GM19023 (cell line): ENCODE results near the gene NISCH.

Experiments
- ATAC-seq: cut with Tn5 transposase; IDR thresholded peaks from one replicate; pipeline ENCODE4 v1.9.1; 2021; ENCODE audit warnings: mild to moderate bottlenecking, moderate library complexity; ENCODE audit not compliant: unreplicated experiment

The NISCH gene

DNA sequence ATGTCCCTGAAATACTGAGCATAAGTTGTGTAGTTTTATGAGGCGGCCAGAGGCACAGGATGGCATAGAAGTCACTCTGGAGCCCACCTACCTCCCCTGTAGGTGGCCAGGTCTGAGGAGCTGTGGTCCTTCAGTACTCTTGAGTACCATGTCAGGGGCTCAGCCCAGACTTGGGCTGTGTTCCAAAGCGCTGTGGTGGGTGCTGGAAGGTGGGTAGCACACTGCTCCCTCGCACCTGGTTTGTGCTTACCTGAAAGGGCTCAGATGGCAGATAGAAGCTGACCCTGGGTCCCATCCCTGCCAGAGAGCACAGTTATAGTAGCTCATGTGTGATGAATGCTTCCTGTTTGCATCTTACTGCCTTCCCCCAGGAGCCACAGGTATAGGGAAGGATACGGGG lies 15.5 kb downstream of the NISCH start:
- no peak for ATAC-seq

DNA sequence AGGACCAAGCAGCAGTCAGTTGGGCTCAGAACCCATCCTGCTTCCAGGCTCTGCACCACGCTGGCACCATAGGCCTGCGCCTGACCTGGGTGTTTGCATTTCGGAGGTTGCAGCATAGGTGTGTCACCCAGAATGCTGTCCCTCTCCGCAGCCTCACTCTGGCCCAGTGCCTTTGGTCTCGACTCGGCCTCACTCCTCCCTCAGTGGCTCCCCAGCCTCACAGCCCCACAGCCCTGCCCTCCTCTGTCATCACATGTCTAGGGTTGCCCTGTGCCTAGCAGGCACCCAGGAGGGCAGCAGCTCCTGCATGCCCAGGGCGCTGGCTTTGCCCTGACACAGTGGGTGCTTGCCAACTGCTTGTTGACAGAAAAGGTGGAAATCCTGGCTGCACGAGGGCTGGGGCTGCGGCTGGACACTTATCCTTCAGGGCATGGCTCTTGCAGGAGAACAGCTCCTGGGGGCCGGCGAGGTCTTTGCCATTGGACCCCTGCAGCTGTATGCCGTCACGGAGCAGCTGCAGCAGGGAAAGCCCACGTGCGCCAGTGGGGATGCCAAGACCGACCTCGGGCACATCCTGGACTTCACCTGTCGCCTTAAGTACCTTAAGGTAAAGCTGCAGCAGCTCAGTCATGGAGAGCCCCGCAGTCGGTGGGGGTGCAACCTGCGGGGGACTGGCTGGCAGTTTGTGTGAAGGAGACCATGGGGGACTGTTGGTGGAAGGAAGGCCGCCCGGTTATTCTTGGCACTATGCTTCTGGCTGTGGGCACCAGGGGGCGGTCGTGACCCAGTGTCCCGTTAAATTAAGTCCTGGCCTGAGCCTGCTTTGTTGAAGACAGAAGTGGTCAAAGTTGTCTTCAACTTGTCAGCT lies 16.2 kb downstream of the NISCH start:
- no peak for ATAC-seq

DNA sequence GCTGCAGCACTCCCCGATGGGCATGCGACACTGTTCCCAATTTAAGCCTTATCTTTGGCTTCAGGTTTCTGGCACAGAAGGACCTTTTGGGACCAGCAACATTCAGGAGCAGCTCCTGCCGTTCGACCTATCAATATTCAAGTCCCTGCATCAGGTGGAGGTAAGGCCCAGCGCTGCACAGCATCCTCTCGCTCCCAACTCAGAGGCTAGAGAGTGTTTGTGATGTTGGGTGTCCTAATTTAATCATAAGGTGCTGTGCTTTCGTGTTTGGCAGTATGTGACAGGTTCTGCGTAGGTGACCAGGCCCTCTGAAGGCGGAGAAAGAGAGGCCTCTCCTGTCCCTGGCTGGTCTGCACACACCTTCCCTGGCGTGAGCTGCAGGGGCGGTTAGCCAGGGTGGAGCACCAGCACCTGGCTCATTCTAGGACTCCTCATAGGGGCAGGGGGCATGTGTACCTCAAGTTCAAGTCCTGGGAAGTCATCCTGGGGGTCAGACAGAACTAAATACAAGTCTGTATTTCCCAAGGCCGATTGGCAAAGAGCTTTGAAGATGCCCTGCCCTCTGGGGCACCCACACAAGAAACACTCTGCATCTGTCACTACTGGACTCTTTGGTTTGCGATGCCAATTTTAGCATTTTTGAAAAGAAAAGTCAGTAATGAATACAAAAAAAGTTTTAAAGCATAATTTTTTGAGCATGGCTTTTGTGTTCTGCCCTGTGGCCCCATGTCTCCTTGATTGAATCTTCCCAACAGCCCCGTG lies 17.0 kb downstream of the NISCH start:
- no peak for ATAC-seq

DNA sequence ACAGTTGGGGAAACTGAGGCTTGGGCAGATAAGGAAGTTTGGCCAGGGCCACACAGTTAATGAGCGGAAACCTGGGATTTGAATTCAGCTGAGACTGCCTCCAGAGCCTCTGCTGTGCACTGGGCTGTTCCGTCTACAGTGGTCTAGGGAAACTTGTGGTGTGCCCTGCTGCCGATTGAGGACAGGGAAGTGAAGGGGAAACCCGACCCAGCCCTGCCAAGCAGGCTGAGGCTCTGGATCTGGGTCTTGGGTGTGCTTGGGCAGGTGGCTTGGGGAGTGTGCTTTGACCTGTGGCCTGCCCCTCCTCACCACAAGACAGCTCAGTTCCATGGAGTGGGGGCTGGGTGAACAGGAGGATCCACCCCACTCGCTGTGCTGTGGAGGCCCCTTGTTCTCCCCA lies 17.6 kb downstream of the NISCH start:
- ATAC-seq = no peak

DNA sequence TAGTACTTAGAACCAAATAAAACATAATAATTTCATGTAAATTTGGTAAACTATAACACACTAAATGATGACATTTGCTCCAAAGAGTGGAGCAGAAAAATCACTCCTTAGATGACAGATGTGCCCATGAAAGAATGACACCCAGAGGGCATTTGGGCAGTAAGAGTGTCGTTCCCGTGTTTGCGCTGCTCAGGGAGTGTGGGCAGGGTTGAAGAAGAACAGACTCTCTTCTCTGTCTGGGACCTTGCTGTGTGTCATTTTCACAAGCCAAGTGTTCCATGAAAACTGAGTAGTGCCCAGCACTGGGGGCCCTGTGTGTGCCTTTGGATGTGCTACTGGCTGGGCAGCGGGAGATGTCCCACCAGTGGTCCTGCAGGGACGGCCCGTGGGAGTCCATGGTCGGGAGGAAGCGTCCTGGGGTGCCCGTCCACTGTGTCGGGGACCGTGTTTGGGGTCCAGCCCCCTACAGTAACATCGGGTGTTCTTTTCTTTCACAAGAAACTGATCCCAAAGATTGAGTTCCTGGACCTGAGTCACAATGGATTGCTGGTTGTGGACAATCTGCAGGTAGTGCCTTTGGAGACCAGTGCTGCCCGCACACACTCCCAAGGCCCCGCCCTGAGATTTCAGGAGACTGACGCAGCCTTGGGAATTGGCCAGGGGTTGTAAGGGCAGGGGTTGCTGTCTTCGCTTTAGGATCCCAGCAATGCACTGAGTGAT lies 21.8 kb downstream of the NISCH start:
- ATAC-seq = no peak

DNA sequence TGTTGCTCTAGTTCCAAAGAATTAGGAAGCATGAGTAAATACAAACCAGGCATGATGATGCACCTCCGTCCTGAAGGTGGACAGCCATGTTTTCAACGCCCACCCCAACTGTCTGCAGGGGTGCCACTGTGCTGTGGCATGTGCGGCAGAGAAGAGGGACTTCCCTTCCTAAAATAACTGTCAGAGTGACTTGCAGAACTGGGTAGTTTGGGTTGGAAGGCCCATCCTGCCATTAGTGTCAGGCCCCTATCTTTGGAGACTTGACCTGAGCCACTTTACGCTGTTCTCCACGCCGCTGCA lies 22.3 kb downstream of the NISCH start:
- ATAC-seq = no peak

DNA sequence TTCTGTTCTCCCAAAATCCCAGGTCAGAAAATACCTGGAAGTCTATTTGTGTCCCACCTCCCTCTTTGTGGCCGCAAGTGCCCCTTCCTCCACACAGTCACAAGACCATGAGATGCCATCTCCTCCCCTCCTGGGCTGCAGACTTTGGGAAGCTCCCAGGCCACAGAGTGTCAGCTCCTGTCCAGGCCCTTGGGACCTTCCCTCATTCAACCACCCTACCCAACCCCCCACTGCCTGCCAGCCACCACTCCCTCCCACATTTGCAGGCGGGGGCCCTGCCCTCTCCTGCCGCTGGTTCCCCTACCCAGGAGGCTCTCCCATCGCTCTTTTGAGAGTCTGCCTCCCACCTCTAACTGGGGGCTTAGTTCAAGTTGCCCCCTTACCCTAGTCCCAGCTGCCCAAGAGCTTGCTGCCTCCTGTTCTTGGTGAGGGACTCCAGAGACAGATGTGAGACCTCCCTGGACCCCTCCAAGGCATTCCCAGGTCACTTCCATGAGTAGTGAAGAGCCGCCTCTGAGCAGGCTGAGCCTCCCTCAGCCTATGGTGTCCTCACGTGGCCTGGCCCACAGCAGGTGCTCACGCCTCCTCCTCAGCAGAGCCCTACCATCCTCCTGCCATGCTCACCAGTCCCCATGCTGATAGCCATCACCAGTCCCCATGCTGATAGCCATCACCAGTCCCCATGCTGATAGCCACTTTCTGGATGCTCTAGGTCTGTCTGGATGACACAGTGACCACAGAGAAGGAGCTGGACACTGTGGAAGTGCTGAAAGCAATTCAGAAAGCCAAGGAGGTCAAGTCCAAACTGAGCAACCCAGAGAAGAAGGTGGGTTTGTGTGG lies 23.9 kb downstream of the NISCH start:
- ATAC-seq = no peak

DNA sequence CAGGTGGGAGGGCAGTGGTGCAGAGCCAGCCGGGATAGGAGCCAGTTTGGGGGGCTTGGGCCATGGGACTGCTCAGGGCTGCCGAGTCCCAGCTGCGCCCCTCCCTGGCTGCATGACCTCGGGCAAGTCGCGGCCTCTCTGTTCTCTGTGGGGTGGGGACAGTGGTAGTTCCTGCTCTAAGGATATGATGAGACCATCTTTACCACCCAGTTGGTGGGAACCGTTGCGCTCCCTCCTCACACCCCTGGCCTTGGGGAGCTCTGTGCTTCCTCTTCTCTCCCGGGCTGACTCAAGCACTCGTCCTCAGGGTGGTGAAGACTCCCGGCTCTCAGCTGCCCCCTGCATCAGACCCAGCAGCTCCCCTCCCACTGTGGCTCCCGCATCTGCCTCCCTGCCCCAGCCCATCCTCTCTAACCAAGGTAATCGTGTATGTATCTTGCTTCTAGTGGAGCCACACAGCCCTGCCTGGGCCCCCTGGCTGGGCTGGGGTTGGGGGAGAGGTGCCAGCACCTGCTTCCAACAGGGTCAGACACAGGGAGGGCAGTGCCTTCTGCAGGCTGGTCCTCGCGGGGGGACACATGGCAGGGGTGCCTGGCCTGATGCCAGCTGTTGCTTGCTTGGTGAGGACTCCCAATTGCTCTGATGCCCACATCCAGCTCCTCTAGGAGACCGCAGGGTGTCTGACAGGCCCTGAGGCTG lies 24.6 kb downstream of the NISCH start:
- ATAC-seq = no peak

DNA sequence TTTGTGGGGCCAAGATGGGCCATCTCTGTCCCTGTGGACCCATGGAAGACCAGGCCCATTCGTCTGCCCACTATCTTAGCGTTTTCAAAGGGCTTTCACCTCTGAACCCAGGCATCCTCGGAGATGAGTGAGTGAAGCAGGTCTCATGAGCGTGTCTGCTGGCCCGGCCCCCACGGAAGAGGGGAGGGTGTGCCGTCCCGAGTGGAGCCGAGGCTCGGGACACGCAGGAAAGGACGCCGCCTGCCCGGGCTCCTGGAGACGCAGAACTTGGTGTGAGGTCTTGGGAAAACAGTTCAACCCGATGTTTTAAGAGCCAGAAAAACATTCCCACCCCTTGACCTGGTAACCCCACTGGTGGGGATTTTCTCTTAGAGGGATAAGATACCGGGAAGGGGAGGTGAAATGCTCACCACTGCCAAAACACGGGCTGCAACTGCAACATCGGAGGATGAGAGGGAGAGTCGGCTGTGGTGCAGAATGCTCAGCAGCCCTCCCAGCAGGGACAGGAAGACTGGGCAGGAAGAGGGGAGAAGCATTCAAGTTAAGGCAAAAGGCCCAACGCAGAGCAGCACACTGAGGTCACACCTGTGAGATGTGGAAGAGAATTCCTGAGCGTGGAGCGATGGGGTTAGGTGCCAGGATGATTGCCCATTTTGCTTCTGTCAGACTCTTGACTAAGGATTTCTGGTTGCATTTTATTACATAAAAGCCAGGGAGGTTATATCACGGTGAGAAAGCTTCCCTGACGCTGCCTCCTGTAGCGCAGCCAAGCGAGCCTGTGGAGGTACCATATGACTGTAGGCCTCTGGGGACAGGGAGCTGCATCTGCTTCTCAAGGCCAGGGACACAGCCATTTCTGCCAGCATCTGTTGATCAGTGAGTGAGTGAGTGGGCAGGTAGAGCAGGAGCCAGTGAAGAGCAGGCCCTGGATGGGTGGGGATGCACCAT lies 25.6 kb downstream of the NISCH start:
- no peak for ATAC-seq

DNA sequence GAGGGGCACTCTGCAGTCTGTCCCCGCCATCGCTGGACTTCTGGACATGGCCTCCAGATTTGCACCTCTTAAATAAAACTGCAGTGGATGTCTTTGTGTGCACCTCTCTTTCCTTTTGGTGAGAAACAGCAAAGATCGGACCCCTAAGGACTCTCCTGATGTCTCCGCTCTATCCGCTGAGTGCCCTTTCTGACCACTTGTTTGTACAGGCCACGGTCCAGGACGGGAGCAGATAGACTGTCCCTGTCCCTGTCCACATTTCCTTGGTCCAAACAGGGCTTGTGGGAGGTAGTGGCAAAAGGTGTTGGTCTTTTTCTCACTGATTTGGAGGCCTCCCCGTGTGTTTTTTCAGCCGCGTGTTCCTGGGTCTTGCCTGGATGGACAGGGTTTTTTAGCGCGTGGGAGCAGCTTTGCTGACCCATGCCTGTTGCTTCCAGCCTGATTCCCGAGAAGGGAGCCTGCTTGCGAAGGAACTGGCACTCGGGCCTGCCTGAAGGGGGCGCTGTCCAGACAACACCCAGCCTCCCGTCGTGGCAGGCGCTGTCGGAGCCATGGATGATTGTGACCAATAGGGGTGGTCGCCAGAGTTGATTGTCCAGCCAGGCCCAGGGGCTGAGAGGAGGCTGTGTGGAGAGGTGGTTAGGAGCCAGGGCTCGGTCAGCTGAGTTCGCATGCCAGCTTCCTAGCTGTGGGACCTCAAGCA lies 26.6 kb downstream of the NISCH start:
- no peak for ATAC-seq

DNA sequence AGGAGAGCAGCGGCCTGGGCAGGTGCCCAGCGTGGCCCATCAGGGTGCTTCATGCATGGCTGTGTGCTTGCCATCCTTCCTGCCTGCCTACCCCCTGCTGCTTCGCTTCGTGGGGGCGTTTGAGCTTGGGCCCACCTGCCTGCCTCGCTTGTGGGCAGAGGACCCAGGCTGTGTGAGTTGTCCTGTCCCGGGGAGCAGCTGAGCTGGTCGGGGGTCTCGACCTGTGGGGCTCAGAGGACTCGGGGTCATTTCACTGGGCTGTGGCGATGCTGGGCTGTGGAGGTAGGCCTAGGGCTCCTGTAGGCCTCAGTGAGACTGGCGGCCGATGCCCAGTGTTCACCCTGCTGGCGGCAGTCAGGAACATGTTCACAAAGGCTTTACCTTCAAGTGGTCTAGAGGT lies 27.7 kb downstream of the NISCH start:
- ATAC-seq = no peak

DNA sequence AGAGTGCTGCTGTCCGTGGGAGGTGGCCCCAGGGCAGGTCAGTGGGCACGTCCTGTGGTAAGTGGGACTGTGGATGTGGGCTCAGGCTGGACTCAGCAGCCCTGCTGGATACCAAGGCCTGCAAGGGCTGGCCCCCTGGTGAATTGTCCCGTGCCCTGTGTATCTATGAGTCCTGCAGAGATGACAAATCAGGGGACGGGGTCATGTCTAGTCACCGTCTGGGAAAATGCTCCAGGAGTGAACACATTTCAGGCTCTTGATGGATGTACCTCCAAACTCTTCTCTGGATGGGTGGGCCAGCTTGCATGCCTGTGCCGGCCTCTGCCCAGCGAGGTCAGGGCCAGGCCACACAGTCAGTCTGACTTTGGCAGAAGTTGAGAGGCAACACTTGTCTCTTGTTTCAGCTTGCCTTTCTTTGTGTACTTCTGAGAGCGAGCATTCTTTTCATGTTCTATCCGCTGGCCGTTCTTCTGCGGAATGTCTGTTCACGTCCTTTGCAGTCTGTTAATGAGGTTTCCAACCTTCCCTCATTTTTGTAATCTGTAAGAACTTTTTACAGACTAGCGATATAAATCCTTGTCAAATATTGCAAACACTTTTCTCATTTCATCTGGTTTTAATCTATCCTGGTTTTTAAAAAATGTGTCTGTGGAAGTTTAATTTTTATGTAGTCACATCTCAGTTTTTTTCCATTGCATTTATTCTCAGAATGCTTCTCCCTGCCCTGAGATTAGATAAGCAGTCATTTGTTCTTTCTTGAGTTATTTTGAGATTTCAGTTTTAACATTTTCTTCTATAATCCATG lies 28.4 kb downstream of the NISCH start:
- ATAC-seq = no peak

DNA sequence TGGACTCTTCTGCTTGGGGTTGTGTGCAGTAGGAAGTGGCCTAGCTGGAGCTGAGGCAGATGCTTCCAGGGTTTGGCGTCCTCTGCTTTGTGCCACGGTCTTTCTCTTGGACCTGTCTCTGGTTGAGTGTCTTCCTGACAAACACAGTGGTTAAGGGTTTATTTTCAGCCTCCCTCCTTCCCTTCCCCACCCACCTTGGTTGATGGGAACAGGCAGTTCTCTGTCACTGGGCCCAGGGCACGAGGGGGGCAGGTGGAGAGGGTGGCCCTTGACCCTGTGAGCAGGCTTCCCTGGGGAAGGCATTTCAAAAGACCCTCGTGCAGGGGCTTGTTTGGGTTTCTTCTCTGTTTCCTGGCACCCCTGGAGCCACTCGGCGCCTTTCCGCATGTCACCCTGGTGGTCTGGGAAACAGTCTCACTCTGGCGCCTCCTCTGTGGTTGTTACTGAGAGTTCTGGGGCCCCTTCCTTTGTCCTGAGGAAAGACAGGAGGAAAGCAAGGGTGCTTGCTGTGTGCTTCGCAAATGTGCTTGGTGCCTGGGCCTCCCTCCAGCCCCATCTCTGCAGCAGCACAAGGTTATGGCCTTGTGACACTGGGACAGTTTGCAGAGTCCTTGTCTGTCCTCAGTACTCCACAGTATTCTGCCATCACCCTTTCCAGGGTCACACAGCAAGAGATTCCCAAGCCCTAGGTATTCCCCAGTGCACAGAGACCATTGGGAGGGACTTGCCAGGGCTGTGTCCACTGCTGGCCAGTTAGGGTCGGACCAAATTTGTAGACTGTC lies 29.5 kb downstream of the NISCH start:
- no peak for ATAC-seq

DNA sequence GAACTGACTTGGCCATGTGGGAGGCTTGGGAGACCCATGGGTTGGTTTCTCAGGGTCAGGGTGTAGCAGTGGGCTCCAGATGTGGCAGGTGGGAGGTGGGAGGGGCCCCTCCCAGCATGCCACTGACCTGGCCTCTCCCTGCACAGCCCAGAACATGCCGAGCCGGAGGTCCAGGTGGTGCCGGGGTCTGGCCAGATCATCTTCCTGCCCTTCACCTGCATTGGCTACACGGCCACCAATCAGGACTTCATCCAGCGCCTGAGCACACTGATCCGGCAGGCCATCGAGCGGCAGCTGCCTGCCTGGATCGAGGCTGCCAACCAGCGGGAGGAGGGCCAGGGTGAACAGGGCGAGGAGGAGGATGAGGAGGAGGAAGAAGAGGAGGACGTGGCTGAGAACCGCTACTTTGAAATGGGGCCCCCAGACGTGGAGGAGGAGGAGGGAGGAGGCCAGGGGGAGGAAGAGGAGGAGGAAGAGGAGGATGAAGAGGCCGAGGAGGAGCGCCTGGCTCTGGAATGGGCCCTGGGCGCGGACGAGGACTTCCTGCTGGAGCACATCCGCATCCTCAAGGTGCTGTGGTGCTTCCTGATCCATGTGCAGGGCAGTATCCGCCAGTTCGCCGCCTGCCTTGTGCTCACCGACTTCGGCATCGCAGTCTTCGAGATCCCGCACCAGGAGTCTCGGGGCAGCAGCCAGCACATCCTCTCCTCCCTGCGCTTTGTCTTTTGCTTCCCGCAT lies 31.8 kb downstream of the NISCH start:
- ATAC-seq = no peak

DNA sequence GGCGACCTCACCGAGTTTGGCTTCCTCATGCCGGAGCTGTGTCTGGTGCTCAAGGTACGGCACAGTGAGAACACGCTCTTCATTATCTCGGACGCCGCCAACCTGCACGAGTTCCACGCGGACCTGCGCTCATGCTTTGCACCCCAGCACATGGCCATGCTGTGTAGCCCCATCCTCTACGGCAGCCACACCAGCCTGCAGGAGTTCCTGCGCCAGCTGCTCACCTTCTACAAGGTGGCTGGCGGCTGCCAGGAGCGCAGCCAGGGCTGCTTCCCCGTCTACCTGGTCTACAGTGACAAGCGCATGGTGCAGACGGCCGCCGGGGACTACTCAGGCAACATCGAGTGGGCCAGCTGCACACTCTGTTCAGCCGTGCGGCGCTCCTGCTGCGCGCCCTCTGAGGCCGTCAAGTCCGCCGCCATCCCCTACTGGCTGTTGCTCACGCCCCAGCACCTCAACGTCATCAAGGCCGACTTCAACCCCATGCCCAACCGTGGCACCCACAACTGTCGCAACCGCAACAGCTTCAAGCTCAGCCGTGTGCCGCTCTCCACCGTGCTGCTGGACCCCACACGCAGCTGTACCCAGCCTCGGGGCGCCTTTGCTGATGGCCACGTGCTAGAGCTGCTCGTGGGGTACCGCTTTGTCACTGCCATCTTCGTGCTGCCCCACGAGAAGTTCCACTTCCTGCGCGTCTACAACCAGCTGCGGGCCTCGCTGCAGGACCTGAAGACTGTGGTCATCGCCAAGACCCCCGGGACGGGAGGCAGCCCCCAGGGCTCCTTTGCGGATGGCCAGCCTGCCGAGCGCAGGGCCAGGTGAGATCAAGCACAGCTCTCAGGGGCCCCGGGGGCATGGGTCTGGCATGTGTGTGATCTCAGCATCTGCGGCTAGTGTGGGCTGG lies 32.6 kb downstream of the NISCH start:
- ATAC-seq = no peak
